Measurements from ENCODE around the gene RTP2. TPM values are rescaled to one million over a fixed set of nuclear protein-coding genes. Genes with fewer than 3 reads are reported as not detected.

Gene RTP2
- polyA plus RNA-seq, 1 donor from 2014 or later = not detected

DNA sequence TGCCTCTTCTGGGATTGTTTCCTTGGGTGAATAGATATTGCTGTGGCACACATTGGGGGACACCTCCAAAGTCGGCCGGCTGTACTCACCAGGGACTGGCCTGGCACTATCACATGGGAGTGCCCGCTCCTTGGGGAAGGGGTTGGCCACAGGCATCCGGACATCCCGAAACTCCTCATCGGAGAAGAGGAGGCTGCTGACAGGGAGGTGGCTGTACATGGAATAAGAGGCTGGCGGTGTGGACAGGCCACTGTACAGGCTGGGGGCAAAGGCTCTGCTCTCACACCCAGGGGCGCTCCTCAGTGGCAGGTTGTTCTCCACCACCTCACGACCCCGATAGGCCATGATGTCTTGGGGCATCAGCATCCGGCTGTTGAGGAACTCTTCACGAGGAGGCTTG is 27.2 kb upstream of the RTP2 start:
- Mint-ChIP-seq H3K36me3 (peaks cover 3% of the 10 kb centered on the region), H3K4me1 (no peaks in the 10 kb centered on the region), H3K4me3 (peak overlapping the region in 1 of 4 donors; percentile 65), H3K27ac (no peak overlapping the region), H3K9me3 (no peaks in the 10 kb centered on the region), H3K27me3 (no peaks in the 10 kb centered on the region)

GRCh38 chr3:187728940-187729583 is 26.7 kb upstream of the RTP2 start:
- no peak overlapping the region for H3K27ac Mint-ChIP-seq
- no peaks in the 10 kb centered on the region for H3K9me3 Mint-ChIP-seq
- H3K27me3 Mint-ChIP-seq = no peaks in the 10 kb centered on the region
- peaks cover 5% of the 10 kb centered on the region for H3K36me3 Mint-ChIP-seq
- no peaks in the 10 kb centered on the region for H3K4me1 Mint-ChIP-seq
- peak overlapping the region in 1 of 4 donors; percentile 65 for H3K4me3 Mint-ChIP-seq

DNA sequence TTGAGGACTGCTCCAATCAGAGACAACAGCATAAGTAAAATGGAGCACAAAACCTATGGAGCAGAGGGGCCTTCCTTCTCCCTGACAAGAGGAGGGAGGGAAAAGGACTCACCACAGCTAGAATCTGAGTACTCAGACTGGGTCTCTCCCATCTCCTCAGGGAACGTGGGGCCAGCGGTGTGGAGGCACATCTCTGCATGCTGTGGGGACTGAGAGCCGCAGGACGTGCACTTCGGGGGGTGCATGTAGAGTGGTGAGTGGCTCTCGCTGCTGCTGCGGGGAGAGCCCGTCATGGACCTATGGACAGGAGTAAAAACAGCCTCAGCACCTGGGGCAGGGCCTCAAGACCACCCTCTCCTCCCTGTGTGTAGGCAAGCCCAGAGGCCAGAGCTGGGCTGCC is 25.9 kb upstream of the RTP2 start:
- no peaks in the 10 kb centered on the region for H3K4me1 Mint-ChIP-seq
- no peaks in the 10 kb centered on the region for H3K27me3 Mint-ChIP-seq
- peaks cover 5% of the 10 kb centered on the region for H3K36me3 Mint-ChIP-seq
- H3K27ac Mint-ChIP-seq = no peak overlapping the region
- H3K9me3 Mint-ChIP-seq = no peaks in the 10 kb centered on the region
- no peak overlapping the region for H3K4me3 Mint-ChIP-seq

- Mint-ChIP-seq H3K4me3 (no peak overlapping the region), H3K27ac (no peak overlapping the region), H3K9me3 (no peaks in the 10 kb centered on the region), H3K36me3 (peaks cover 5% of the 10 kb centered on the region), H3K27me3 (no peaks in the 10 kb centered on the region), H3K4me1 (no peaks in the 10 kb centered on the region)
These were observed 24.2 kb upstream of the RTP2 start for GRCh38 chr3:187726564-187726963.

DNA sequence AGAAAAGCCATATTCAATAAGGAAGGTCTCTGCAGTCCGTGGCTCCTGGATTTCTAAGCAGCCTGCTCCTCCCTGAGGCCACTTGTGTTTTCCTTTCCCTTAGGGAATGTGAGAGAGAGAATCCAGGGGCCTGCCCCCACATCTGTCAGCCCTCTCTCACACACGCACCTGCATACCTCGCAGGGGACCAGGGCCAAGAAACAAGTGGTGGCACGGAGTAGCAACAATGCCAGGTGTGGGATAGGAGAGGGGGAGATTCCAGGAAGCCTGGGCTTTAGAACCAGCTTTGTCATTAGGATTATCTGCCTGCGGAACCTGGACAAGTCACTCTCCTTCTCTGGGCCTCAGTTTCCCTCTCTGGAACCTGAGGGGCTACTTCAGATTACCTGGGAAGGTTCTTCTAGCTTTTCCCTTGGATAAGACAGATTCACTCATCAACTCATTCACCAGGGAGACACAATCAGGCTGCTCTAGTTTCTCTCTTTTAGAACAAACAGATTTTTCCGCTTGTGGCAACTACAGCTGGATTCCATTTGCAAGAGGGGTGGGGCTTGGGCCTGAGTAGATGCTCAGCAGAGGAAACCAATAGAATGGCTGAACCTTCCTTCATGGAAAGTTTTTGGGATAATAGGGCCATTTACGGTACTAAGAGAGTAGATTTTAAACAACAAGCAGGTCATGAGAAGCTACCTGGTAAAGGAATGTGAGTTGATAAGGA is 23.5 kb upstream of the RTP2 start:
- H3K27ac Mint-ChIP-seq = no peak overlapping the region

GRCh38 chr3:187725224-187725623 is 22.9 kb upstream of the RTP2 start:
- no peaks in the 10 kb centered on the region for H3K4me1 Mint-ChIP-seq
- H3K36me3 Mint-ChIP-seq = peaks cover 2% of the 10 kb centered on the region
- no peaks in the 10 kb centered on the region for H3K27me3 Mint-ChIP-seq
- H3K9me3 Mint-ChIP-seq = no peaks in the 10 kb centered on the region
- H3K27ac Mint-ChIP-seq = no peak overlapping the region
- peak overlapping the region in 1 of 4 donors; percentile 47 for H3K4me3 Mint-ChIP-seq

More for the DNA sequence above, 23.5 kb upstream of the RTP2 start:
- H3K36me3 Mint-ChIP-seq = peaks cover 2% of the 10 kb centered on the region
- no peak overlapping the region for H3K4me3 Mint-ChIP-seq
- no peaks in the 10 kb centered on the region for H3K27me3 Mint-ChIP-seq
- no peaks in the 10 kb centered on the region for H3K9me3 Mint-ChIP-seq
- no peaks in the 10 kb centered on the region for H3K4me1 Mint-ChIP-seq

- no peak overlapping the region for H3K4me3 Mint-ChIP-seq
These were observed 19.9 kb upstream of the RTP2 start for GRCh38 chr3:187722206-187722612.

DNA sequence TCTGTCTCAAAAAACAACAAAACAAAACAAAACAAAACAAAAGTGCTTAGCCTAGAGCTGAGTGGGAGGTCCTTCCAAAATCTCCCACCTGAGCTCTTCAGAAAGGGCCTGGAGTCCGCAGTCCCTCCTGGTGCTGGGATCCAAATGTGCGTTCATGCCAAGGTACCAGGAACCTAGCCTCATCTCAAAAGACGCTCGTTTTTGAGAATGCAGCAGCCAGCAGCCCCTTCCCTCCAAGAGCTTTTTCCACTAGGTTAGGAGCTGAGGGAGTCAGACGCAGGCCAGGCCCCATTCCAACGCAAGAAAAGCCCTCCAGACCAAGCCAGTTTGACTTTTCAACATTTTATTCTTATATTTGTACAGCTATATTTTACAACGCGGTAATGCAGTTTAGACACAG is 18.7 kb upstream of the RTP2 start:
- Mint-ChIP-seq H3K36me3 (peaks cover 2% of the 10 kb centered on the region), H3K9me3 (no peaks in the 10 kb centered on the region), H3K27me3 (no peaks in the 10 kb centered on the region), H3K4me1 (no peaks in the 10 kb centered on the region), H3K4me3 (no peak overlapping the region), H3K27ac (no peak overlapping the region)

More at GRCh38 chr3:187722206-187722612, 19.9 kb upstream of the RTP2 start:
- Mint-ChIP-seq H3K27me3 (no peaks in the 10 kb centered on the region), H3K36me3 (peaks cover 2% of the 10 kb centered on the region), H3K27ac (no peak overlapping the region), H3K4me1 (no peaks in the 10 kb centered on the region), H3K9me3 (no peaks in the 10 kb centered on the region)

GRCh38 chr3:187720337-187720670 is 17.9 kb upstream of the RTP2 start:
- Mint-ChIP-seq H3K4me1 (no peaks in the 10 kb centered on the region), H3K4me3 (no peak overlapping the region), H3K36me3 (peaks cover 2% of the 10 kb centered on the region), H3K27ac (no peak overlapping the region), H3K27me3 (no peaks in the 10 kb centered on the region), H3K9me3 (no peaks in the 10 kb centered on the region)

DNA sequence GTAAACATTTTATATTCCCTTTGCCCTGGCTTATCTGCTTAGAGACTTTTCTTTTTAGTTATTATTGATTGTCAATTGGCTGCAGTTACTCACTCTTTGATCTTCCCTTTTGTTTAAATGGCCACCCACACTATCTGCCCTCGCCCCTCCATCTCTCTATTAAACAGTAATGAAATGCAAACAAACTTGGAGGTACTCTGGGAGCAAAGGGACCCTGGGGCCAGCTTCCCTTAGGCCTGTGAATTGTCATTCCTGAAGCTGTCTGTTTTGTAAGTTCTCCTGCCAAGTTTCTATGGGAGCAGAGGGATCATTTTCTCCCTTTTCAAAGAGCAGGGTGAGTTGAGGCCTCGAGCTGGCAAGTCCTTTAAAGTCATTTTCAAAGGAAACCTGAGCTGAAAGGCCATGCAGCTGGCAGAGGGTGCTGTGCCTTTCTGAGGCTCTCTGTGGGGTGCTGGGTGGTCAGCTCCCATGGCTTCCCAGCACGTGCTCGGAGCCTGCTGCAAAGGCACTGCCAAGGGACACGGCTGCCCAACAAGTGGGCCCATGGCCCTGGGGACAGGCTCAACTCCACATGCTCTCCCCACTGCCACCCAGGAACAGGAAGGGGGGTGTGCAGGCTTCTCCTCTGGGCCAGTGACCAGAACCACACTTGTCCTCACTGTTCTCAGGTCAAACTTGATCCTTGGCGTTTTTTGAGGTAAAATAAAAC is 17.4 kb upstream of the RTP2 start:
- Mint-ChIP-seq H3K36me3 (peaks cover 2% of the 10 kb centered on the region), H3K4me3 (no peak overlapping the region), H3K4me1 (no peaks in the 10 kb centered on the region), H3K9me3 (no peaks in the 10 kb centered on the region), H3K27me3 (peaks cover under 1% of the 10 kb centered on the region), H3K27ac (no peak overlapping the region)

DNA sequence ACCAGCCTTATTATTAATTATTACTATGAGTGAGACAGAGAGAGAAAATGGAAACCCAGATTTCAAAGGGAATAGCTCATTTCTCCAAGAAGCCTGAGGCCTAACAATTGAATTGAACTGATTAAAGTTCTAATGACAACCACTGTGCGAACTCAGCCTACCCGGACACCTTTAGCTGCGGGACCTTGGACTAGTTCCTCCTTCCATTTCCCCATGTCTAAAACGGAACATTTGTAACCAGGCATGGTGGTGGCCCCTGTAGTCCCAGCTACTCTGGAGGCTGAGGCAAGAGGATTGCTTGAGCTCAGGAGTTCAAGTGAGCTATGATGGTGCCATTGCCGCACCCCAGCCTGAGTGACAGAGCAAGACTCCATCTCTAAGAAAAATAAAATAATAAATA is 16.4 kb upstream of the RTP2 start:
- Mint-ChIP-seq H3K27ac (no peak overlapping the region), H3K4me1 (peaks cover 0 to 5% (median 0%) of the 10 kb centered on the region in 3 donors), H3K36me3 (no peaks in the 10 kb centered on the region)

DNA sequence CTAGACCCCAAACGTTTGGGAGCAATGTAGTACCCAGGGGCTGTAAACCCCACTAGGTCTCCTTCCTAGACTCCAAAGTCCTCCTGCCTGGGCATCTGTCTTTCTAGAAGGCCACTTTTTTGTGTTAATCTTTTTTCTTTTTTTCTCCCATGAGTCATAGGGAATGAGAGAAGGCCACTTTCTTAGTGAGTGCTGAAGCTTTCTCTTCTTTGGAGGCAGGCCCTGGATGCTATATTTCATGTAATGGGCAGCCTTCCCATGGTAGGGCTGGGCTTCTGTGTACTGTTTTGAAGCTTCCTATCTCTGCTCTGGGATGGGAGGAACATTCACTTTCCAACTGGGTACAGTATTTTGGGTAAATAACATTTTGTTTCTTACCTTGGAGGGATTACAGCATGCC is 15.2 kb upstream of the RTP2 start:
- H3K27ac Mint-ChIP-seq = no peak overlapping the region
- no peak overlapping the region for H3K4me3 Mint-ChIP-seq

More for the DNA sequence above, 16.4 kb upstream of the RTP2 start:
- peaks cover 4% of the 10 kb centered on the region for H3K27me3 Mint-ChIP-seq
- no peaks in the 10 kb centered on the region for H3K9me3 Mint-ChIP-seq
- H3K4me3 Mint-ChIP-seq = no peak overlapping the region

DNA sequence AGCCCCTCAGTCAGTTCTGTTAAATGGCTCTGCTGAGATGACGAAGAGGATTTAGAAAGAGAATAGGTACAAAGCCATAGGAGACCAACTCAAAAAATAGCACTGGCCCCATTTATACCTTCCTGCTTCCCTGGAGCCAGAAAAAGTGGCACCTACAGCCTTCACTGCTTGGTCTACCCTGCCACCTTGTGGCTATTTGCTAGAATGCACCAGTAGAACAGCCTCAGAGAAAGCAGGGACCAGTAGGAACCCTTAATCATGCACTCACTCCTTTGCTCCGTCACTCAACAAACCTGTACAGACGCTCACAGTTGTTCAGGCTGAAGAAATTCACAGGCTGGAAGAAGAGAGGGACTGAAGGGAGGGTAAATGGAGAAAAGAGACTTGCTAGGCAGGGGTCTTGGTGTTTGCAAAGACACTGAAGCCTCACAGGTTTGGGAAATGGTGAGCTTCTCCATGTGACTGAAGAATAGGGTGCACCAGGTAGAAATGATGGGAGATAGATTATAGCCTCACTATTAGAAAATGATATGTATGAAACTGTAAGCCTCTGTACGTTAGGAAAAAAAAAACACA is 12.1 kb upstream of the RTP2 start:
- H3K4me1 Mint-ChIP-seq = peaks cover 0 to 5% (median 0%) of the 10 kb centered on the region in 3 donors
- no peak overlapping the region for H3K4me3 Mint-ChIP-seq

More for the DNA sequence above, 15.2 kb upstream of the RTP2 start:
- peaks cover 4% of the 10 kb centered on the region for H3K27me3 Mint-ChIP-seq
- no peaks in the 10 kb centered on the region for H3K36me3 Mint-ChIP-seq
- no peaks in the 10 kb centered on the region for H3K9me3 Mint-ChIP-seq
- peaks cover 0 to 5% (median 0%) of the 10 kb centered on the region in 3 donors for H3K4me1 Mint-ChIP-seq

DNA sequence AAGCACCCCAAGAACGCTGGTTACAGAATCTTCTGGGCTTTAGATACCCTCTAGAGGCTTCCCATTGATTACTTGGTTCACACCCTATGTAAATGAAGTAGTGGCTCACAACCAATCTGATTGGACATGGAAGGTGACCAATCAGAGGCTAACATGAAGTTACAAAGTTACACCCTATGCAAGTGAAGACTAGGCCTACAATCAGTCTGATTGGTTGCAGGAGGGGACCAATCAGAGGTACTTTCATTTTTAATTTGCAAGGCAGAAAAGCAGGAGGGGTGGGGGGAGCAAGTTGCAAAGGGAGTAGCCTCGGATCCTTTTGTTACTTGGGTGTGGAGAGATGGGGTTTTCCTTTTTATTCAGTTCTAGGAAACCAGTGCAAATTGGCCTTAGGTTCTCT is 11.1 kb upstream of the RTP2 start:
- H3K36me3 Mint-ChIP-seq = no peaks in the 10 kb centered on the region
- no peak overlapping the region for H3K27ac Mint-ChIP-seq
- no peak overlapping the region for H3K4me3 Mint-ChIP-seq
- peaks cover 0 to 5% (median 0%) of the 10 kb centered on the region in 3 donors for H3K4me1 Mint-ChIP-seq
- H3K9me3 Mint-ChIP-seq = no peaks in the 10 kb centered on the region
- H3K27me3 Mint-ChIP-seq = peaks cover 4% of the 10 kb centered on the region

More for the DNA sequence above, 12.1 kb upstream of the RTP2 start:
- Mint-ChIP-seq H3K9me3 (no peaks in the 10 kb centered on the region), H3K27ac (no peak overlapping the region), H3K27me3 (peaks cover 4% of the 10 kb centered on the region), H3K36me3 (no peaks in the 10 kb centered on the region)

GRCh38 chr3:187709155-187709554 is 6.8 kb upstream of the RTP2 start:
- Mint-ChIP-seq H3K4me1 (no peaks in the 10 kb centered on the region), H3K36me3 (no peaks in the 10 kb centered on the region), H3K4me3 (no peak overlapping the region), H3K27ac (no peak overlapping the region), H3K27me3 (no peaks in the 10 kb centered on the region), H3K9me3 (no peaks in the 10 kb centered on the region)
